Hypothalamus (tissue), 51 donors: ENCODE results near the gene BRD3OS.
"Not testable (repeated sequence)": the region's sequence is repeated elsewhere in the genome, so short reads cannot be mapped to it uniquely, and the experiment has no call there.

Source experiments
- DNase-seq, 51 donors: peaks; one replicate each; lab custom pipeline; 2025; lab: John Stamatoyannopoulos, UW

The BRD3OS gene

GRCh38 chr9:133987946-133988665 is 37.2 kb upstream of the BRD3OS start:
- DNase-seq, result no peak

GRCh38 chr9:133988771-133989170 is 36.5 kb upstream of the BRD3OS start:
- DNase-seq, result not testable (repeated sequence)

DNA sequence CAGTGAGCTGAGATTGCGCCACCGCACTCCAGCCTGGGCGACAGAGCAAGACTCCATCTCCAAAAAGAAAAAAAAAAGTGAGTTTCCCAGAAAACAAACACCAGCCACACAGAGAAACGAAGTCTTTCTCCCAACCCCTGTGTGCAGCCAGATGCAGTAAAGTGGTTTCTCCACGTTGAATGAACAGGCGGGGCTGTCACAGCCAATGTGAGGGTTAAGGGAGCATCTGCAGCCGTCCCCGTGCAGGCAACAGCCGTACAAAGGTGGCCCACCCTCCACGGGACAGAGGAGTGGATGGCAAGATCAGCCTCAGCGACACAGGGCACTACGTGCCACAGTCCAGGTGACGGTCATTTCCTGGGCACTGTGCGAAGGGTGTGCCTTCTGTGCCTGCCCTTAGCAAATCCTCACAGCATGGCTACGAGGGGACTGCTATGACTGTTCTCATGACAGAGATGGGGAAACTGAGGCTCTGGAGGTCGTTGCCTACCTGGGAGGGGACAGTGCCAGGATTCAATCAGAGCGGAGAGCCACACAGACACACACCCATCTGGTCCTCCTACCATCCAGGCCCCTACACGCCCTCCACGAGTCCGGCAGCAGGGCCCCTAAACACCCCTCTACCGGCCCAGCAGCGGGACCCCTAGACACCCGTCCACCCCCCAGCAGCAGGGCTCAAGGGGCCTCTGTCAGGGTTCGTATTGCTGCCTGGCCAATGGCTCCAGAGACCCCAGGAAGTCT is 35.5 kb upstream of the BRD3OS start:
- no peak for DNase-seq

DNA sequence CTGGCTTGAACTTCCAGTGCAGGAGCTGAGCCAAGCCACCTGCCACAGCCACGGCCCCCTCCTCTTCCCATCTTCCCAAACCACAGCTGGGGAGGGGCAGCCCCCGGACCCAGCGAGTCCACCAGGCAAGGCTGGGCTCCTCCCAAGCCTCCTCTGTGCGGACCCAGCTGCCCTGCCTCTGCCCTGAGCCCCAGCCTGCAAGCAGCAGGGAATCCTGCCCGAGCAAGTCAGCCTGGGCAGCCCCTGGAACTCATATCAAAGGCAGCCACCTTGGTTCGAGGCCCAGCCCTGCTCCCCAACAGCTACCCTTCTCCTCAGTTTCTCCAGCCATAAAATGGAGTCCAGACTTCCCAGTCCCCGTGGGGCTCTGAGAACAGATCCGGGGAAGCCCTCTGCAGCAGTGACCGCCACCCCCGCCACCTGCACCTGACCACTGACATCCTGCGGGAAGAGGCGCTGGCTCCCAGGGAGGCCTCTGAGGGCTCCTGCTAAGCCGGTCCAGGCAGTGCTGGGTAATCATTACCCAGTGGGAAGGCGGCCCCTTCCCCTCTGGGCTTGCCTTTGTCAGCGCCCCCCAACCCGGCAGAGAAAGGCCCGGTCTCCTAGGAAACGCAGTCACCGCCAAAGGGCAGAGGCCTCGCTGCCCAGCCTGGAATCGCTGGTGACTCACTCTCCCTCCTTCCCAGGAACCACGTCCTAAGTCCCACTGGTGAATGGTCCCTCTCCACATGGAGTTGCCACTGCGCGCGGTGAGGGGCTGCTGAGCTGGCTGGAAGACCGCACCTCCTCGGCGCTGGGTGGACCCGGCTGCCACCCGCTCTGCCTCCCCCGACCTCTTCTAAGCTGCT is 34.7 kb upstream of the BRD3OS start:
- DNase-seq, result peak in 7 of 51 donors; percentile 9 to 64 (median 30)

- peak in 3 of 51 donors; percentile 29 to 56 (median 50) for DNase-seq
Measured at GRCh38 chr9:133991214-133991921, 33.9 kb upstream of the BRD3OS start.

DNA sequence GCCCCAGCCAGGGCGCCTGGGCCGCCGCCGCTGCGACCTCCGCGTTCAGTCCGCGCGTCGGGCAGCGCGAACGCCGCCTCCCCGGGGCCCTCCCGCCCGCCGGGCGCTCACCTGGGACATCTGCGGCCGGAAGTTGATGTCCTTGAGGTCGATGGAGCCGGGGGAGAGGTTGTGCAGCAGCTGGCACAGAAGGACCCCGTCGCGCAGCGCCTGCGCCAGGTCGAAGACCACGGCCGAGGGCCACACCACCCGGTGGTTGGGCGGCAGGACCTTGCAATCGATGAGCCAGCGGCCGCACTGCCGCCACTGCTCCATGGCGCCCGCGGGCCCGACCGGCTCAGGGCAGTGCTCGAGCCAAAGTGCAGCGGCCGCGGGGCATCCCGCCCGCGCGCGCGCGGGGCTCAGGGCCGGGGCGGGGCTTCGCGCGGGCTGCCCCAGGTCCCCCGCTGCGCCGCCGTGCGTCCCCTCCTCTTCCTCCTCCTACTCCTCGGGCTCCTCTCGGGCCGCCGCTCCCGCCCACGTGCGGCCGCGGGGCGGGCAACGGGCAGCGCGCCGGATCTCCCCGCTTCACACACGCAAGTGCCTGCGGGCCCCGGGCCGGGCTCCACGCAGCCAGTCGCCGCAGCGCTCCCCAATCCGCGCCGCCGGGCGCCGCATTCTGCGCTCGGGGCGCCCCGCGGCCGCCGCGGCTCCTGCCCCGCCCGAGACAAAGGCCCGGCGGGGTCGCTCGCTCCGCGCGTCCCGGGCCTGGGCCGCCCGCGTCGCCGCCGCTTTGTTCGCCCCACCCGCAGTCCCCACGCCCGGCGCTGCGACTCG is 33.1 kb upstream of the BRD3OS start, which contains the start of gene VAV2:
Gene VAV2, minus strand, starts transcription at position 361 of the 816 bp plus-strand sequence. Its CDS starts 46 bp downstream, at position 315.
- DNase-seq, result peak in 17 of 51 donors; percentile 9 to 61 (median 42)

DNA sequence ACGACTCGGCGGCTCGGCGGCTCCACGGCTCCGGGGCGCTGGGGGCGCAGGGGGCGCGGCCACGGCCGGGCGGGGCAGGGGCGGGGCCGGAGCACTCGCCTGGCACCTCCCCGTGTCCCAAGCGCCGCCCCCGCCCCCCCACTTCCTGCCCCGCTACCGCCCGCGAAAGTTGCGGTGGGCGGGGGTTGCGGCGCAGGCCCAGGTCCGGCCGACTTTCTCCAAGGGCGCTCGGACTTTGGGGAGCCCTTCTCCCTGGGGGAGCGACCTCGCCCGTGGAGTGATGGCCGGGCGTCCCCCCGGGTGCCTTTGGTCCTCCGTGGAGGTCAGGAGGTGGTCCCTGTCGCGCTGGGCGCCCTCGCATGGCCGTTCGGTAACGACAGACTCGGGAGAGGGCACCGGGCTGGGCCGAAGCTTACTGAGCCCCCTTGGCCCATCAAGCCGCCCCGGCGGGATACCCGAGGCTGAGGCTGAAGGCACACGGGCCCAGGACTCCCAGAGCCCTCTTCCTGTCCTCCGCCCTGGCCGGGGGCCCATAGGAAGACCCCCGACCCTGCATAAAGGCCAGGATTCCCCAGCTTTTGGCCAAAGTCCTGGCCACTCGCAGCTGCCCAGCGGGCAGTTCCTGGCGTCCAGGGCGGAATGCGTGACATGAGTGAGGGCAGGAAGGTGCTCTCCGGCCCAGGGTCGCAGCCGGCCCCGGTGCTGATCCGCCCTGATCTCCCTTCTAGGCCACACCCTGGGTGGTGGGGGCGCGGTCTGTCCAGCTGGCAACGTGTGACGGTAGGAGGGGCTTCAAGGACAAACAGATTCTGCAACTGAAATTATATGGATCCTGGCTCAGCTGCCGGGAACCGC is 32.3 kb upstream of the BRD3OS start:
- DNase-seq, result peak in 36 of 51 donors; percentile 16 to 83 (median 56)

DNA sequence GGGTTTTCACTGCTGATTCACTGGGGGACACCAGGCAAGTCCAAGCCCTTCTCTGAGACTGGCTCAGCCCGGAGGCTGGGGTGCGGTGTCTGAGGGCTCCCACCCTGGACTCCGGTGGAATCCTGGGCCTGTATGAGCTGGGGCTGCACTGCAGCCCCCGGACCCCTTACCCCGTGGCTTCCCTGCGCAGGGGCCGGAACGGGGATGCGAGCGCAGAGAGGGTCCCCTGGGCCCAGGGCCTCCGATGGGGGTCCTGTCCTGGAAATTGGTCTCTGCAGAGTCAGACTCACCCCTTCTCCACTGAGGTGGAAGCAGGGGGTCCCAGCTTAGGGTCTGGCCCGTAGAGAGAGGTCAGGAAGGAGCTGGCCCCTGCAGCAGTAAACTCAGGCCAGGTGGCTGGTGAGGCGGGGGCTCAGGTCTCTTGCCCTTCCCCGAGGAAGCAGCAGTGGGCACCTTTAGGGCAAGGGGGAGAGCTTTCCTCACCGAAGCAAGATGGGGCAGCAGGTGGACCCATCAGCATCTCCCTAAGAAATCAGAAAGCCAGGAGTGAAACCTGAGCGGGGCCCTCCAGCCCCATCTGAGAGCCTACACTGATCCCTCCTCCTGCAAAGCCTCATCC is 31.5 kb upstream of the BRD3OS start:
- no peak for DNase-seq

DNA sequence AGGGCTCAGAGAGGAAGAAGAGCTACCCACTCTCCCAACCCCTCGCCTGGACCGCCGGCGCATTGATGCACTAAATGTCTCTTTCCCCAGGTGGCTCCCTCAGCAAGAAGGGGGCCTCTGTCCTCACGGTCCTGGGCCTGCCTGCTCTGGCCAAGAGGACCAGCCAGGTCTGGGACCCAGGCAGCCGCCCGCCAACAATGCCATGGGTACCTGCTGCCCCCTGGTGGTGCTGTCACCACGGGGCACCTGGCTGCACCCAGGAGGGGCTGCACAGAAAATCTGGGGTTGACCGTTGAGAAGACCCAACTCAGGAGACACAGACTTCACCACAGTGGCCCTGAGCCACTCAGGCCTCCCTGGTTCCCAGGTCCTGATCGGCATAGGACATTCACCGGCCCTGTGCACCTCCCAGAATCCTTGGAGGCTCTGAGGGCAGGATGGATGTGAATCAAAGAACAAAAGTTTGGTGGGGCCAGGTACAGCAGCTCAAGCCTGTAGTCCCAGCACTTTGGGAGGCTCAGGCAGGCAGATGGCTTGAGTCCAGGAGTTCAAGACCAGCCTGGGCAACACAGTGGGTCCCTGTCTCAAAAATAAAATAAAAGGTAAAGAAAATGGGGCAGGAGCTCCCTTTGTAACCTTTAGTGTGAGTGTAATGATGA is 30.8 kb upstream of the BRD3OS start:
- DNase-seq, result peak in 49 of 51 donors; percentile 25 to 89 (median 64)

DNA sequence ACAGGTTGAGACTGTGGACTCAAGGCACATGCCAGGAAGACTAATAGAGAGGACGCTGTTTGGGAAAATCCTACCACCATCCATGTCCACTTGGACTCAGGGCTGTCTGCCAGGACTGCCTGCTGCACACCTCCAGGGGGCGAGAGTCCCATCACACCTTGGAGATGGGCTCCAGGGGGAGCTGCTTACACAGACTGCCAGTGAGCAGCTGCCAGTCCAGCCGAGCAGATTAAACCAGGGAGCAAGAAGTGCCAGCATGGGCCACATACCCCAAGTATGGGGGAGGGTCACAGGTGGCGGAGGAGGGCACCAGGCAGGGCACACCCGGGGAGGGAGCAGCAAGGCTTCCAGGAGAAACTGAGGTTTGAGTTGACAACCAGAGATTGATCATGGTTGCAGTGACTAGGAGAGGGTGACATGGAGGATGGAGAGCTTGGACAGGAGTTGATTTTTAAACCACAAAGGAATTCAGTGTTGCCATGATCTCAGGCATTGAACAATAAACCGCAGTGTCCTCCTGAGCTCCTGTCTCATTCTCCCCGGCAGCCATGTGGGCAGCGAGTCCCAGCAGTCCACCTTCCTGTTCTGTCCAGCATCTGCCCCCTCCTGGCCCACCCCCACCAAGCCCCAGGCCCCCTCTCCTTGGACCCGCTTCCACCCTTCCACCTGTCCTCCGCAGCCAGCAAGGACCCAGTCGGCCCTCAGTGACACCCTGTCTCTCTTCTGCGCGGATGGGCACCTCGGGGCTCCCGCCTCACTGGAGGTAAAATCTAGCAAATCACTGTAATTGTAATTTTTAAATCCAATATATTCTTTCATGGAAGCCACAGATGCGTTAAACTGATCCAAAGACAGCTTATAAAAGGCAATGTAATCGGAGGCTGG is 30.0 kb upstream of the BRD3OS start:
- DNase-seq, result no peak

GRCh38 chr9:133996531-133997520 is 28.5 kb upstream of the BRD3OS start:
- no peak for DNase-seq

DNA sequence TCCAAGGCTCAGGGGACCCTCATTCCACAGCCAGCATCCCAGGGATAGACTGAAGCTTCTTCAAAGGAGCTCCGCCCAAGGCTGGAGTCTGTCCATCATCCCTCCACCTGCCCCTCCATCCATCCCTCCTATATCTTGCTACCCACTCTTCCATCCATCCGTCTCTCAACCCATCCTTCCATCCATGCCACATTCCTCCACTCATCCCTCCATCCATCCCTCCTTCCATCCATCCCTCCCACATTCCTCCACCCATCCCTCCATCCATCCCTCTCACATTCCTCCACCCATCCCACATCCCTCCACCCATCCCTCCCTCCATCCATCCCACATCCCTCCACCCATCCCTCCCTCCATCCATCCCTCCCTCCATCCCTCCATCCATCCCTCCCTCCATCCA is 27.7 kb upstream of the BRD3OS start:
- no peak for DNase-seq

GRCh38 chr9:133998915-133999595 is 26.2 kb upstream of the BRD3OS start:
- no peak for DNase-seq

- no peak for DNase-seq
Measured at GRCh38 chr9:133999851-134000265, 25.4 kb upstream of the BRD3OS start.

- no peak for DNase-seq
Measured at GRCh38 chr9:134002796-134003195, 22.5 kb upstream of the BRD3OS start.
